CD4-positive, alpha-beta T cell treated with Interleukin-2 at 100 ng/mL for 4 hours (primary cell): ENCODE data around the gene PLCG1.

ENCODE experiments used
- DNase-seq: peaks from one replicate; pipeline ENCODE4 v3.0.0-alpha.2; 2020; ENCODE audit warnings: low spot score

Gene PLCG1

DNA sequence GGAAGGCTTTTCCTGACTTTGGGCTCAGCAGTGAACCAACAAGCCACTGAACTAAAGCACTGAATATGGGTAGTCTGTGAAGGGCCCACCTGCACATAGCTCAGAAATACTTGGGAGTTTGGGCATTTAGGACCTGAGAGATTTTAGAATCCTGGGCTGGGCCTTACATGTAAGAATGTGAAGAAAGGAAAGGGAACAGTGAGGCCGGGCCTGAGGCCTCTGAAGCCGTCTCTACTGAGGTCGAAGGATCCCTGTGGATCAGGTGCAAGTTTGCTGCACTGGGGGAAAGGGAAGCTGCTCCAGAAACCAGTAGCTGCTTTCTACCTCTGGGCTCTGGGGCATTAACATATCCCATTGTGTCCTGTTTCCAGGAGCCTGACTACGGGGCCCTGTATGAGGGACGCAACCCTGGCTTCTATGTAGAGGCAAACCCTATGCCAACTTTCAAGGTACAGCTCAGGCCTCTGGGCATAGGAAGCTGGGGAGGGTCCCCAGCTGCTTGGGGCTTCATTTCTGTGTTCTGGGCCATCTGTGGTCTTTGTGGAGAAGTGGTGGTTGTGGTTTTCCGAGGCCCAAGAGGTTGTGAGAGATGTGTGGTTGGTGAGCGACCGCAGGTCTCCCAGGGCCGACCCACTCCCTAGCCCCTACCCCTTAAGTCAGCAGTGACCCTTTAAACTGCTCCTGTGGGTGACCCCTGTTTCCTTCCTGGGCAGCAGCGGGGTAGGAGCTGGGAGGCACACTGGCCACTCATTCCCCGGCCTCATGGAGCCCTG, 30.3 kb downstream of the PLCG1 start:
- DNase-seq: no peak

DNA sequence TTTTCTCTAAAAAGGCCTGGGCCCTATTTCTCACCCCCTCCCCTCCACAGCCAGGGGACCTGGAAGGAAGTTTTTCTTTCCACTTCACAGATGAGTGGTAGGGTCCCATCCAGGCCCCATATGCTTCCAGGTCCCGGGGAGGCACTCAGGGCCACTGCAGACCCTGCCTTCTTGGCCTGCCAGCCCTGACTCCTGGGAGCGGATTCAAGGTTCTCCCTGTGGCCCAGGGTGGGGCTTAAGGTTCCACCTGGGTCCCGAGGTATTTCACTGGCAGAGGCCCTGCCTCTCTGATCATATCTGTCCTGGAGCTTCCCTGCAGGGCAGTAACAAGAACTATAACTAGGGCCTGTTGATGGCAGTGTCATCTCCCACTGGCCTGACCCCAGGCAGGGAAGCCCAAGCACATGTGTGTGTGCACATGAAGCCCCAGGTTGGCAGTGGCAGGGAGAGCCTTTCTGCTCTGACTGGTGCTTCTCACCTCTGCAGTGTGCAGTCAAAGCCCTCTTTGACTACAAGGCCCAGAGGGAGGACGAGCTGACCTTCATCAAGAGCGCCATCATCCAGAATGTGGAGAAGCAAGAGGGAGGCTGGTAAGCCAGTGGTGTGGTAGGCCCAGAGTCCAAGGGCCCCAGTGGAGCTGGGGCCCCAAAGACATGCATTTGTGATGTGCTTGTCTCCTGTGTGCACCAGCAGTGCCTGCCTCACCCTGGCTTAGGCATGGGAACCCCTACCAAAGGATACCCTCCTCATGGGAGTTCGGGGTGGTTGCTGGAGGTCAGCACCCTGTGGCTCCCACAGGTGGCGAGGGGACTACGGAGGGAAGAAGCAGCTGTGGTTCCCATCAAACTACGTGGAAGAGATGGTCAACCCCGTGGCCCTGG, 31.2 kb downstream of the PLCG1 start:
- no peak for DNase-seq

DNA sequence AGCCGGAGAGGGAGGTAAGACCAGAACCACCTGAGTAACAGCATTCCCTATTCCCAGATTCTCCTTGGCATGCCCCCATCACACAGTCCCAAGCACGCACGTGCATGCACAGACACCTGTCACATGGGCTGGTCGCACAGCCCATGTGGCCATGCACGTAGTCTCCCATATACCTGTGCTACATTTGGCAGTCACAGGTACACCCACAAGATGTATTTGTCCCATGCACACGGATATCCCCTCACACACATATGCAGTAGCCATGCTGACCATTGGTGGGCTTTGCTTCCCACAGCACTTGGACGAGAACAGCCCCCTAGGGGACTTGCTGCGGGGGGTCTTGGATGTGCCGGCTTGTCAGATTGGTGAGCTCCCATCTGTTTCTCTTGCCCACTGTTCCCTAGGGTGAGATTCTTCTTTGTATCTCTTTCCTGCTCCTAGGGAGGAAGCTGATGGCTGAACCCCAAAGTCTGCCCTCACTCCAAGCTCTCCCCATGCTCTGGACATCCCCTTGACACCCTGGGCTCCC, 31.9 kb downstream of the PLCG1 start:
- no peak for DNase-seq

DNA sequence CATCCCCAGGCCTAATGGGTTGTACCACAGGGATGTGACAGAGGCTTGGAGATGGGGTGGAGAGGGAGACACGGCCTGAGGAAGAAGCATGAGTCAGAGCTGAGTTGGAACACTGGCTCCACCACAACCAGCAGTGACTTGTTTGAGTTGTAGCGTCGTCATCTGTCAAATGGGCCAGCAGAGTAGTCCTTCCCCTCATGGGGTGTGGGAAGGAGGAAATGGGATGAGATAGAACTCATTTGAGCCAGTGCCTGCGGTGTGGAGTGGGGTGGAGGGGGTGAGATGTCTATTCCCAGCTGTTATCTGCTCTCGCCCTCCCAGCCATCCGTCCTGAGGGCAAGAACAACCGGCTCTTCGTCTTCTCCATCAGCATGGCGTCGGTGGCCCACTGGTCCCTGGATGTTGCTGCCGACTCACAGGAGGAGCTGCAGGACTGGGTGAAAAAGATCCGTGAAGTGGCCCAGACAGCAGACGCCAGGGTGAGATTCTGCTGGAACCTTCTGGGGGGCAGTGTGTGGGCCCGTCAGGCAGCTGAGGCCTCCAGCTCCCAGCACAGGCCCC, 32.5 kb downstream of the PLCG1 start:
- no peak for DNase-seq

GRCh38 chr20:41170386-41171105, 33.2 kb downstream of the PLCG1 start:
- DNase-seq: no peak

DNA sequence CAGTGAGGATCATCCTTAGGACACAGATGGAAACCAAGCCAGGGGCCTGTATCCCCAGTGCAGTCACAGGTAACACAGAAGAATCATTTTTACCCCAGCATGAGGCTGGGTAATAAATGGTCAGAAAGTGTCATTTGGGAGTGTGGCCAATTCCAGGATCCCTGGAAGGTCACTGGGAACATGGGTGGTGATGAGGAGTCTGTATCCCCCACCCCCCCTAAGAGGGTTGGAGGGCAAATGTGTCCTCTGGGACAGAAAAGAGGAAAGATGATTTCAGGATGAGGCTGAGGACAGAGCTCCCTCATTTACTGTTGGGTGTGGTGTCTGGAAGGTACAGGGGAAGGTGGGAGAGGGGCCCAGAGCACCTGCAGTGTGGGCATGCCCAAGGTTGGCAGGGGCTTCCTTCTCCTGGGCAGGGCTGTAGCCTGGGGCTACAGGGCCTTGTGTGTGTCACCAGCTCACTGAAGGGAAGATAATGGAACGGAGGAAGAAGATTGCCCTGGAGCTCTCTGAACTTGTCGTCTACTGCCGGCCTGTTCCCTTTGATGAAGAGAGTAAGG, 34.5 kb downstream of the PLCG1 start:
- DNase-seq: no peak

DNA sequence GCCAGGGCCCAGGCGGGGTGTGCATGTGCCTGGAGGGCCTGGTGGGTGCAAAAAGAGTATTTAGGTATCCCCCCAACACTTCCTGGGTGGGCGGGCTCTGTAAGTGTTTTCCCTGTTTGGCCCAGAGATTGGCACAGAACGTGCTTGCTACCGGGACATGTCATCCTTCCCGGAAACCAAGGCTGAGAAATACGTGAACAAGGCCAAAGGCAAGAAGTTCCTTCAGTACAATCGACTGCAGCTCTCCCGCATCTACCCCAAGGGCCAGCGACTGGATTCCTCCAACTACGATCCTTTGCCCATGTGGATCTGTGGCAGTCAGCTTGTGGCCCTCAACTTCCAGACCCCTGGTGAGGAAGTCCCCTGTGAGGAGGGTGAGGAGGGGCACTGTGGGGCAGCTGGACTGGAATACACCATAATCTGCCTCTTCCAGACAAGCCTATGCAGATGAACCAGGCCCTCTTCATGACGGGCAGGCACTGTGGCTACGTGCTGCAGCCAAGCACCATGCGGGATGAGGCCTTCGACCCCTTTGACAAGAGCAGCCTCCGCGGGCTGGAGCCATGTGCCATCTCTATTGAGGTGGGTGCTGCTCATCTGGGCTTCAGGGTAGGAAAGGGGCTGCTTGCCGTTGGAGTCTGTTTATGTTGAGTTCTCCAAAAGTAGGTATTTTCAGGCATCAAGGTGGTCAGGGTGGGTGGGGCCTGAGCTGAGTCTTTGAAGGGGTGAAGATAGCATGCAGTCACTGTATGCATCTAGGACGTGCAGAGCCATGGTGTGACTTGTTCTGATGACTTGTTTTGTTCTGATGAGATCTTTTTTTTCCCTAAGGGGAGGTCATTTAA, 35.2 kb downstream of the PLCG1 start:
- no peak for DNase-seq

- peak; percentile 64 for DNase-seq
These were observed 35.9 kb downstream of the PLCG1 start for GRCh38 chr20:41173161-41173721.

GRCh38 chr20:41173791-41174341, 36.5 kb downstream of the PLCG1 start:
- DNase-seq: no peak

DNA sequence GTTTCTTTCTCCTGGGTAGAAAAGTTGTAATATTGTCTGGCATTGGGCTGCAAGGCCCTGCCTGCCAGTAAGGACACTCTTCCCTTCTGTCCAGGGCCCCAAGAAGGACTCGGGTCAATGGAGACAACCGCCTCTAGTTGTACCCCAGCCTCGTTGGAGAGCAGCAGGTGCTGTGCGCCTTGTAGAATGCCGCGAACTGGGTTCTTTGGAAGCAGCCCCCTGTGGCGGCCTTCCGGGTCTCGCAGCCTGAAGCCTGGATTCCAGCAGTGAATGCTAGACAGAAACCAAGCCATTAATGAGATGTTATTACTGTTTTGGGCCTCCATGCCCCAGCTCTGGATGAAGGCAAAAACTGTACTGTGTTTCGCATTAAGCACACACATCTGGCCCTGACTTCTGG, 37.0 kb downstream of the PLCG1 start:
- DNase-seq: no peak

DNA sequence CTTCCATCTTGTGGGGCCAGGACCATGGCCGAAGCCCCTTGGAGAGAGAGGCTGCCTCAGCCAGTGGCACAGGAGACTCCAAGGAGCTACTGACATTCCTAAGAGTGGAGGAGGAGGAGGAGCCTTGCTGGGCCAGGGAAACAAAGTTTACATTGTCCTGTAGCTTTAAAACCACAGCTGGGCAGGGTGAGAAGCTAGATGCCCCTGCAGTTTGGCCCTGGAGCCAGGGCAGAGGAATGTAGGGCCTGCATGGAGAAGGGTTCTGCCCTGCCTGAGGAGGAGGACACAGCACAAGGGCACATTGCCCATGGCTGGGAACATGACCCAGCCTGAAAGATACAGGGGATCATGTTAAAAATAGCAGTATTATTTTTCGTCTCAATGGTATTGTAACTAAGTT, 37.4 kb downstream of the PLCG1 start:
- no peak for DNase-seq

DNA sequence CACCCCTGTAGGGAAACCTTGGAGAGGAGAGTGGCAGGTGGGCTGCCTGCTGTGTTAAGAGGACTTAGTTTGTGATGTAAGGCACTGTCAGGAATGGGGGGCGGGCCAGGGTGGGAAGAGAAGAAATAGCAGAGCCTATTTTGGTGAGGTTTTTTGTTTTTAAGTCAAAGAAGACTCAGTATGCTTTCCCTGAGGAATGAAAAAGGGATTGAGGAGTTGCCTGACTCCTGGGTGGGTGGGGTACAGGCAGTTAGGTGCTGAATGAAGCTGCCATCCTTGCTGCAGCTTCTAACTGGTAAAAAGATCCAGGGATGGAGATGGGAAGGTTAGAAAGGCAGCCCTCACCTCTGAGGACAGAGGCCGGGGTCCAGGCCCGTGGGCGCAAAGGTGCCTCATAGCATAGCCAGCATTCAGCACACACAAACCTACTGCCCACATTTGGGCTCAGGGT, 37.9 kb downstream of the PLCG1 start:
- no peak for DNase-seq

- DNase-seq: no peak
These were observed 38.5 kb downstream of the PLCG1 start for GRCh38 chr20:41175727-41176330.

DNA sequence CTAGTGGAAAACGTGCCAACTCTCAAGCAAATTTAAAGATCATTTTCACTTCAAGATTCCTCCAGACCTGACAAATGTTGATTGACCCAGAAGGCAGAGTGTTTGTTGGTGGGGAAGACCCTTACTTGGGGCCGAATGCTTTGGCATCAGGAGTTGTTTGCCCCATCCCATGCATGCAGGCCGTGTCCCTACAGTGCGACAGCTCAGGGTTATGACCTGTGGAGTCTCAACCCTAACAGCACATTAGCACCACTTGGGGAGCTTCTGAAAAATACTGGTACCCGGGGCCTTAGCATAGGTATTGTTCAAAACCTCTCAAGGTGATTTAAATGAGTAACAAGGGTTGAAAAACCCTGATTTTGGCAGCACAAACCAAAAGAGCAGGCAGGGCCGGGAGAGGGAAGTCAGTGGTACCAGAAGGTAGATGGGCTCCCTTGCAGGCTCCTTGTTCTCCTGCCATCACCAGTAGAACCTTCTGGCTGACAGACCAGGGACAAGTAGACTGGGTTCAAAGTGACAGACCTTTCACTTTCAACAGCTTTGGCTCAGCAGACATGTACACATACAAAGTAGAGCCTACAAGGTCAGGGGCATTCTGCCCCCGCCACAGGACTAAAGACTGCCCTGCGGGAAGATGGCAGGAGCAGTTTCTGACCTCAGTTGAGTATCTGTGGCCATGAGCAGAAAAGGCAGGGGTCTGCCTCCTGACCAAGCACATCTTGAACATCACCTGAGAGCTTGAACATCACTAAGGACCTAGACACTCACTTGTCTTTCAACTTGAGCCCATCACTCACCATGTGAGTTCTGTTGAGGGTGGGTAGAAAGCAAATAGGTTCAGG, 39.6 kb downstream of the PLCG1 start:
- DNase-seq: no peak

DNA sequence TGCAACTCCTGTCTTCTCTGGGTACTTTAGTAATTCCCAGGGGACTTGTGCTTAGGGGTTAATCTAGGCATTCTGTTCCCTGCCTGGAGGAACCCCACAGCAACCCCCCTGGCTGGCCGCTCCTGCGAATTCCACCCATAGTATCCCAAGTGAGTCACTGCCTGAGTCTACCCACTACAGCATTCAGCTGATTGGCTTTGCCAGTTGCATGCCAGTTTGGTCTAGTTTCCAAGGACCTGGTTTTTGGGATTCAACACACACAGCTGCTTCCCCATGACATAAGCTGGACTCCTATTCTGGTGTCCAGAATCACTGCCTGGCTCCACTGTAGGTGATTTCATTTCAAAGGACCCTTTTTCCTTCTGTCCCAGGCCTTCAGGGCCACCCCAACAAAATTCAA, 40.3 kb downstream of the PLCG1 start:
- DNase-seq: no peak

DNA sequence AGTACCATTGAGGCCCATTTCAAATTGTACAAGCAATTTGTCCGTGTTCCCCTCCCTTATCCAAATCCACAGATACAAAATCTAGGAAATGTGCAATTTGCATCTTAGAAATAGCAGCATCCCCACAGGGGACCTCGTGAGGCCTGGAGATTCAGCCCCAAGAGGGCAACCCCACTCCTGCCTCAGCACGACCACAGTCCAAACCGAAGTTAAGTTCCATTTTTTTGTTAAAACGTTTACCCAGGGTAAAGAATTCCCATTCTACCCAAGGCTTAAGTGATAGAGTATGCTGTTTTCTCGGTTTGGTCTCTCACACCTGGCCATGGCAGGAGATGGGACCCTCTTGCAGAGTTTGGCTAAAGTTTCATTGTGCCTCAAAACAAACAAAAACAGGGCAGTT, 41.2 kb downstream of the PLCG1 start:
- DNase-seq: no peak

- no peak for DNase-seq
These were observed 41.6 kb downstream of the PLCG1 start for GRCh38 chr20:41178904-41179432.

- no peak for DNase-seq
These were observed 42.6 kb downstream of the PLCG1 start for GRCh38 chr20:41179961-41180360.
